ENCODE results near the gene ZBTB20.
"Not testable (repeated sequence)": the region's sequence is repeated elsewhere in the genome, so short reads cannot be mapped to it uniquely, and the experiment has no call there.

Gene ZBTB20

DNA sequence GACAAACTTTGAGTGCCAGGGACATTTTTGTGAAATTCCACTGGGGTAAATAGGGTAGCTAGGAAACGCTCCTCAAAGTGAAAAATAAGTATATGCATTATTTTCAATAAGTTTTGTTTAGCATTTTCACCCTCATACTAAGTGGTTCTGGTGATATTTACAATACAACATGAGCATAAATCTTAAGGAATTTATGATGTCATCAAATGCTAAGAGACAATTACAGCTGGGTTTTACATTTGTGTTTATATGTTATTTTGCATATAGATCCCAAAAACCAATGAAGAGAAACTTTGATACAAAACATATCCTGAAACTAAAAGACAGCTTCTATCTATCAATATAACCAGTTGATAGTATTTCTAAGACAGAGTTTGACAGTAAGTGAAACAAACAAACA is 323.1 kb downstream of the ZBTB20 start:
- no peak for DNase-seq

DNA sequence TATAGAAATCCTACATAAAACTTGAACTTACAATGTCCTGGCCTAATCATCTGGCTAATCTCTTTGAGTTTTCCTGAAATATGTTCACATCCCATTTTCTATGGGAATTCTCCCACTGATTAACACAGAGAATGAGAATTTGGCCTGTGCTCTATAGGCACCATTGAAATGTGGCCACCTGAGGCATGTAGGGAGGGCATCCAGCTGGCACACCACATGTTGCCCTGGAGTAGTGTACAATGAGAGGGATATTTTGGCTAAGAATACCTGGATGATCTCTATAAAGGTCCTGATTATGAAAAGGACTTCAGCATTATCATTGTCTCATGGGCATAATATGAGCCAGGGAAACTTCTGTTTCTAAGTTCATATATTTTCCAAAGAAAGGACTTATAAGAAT is 324.0 kb downstream of the ZBTB20 start:
- no peak for DNase-seq

DNA sequence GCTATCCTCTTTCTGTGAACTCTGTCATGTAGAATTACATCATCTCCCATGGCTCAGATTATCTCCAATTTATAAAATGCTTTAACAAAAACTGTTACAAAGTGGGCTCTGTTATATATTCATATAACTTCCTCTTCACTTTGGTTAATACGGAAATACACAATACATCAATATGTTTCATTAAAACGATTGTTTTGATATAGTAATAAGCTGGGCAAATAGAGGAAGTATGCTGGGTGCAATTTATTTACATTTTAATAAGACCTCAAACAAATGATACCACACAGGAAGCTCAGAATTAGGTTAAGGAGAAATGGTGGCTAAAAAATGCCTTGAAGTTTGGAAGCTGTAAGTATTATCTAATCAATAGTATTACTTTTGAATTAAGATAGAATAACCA is 331.0 kb downstream of the ZBTB20 start:
- no peak for DNase-seq

DNA sequence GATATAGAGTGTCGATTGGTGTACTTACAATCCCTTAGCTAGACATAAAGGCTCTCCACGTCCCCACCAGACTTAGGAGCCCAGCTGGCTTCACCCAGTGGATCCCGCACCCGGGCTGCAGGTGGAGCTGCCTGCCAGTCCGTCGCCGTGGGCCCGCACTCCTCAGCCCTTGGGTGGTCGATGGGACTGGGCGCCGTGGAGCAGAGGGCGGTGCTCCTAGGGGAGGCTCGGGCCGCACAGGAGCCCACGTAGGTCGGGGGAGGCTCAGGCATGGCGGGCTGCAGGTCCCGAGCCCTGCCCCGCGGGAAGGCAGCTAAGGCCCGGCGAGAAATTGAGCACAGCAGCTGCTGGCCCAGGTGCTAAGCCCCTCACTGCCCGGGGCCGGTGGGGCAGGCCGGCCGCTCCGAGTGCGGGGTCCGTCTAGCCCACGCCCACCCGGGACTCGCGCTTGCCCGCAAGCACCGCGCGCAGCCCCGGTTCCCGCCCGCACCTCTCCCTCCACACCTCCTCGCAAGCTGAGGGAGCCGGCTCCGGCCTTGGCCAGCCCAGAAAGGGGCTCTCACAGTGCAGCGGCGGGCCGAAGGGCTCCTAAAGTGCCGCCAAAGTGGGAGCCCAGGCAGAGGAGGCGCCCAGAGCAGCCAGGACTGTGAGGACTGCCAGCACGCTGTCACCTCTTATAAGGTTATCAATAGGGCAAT is 334.4 kb downstream of the ZBTB20 start:
- DNase-seq = not testable (repeated sequence)

DNA sequence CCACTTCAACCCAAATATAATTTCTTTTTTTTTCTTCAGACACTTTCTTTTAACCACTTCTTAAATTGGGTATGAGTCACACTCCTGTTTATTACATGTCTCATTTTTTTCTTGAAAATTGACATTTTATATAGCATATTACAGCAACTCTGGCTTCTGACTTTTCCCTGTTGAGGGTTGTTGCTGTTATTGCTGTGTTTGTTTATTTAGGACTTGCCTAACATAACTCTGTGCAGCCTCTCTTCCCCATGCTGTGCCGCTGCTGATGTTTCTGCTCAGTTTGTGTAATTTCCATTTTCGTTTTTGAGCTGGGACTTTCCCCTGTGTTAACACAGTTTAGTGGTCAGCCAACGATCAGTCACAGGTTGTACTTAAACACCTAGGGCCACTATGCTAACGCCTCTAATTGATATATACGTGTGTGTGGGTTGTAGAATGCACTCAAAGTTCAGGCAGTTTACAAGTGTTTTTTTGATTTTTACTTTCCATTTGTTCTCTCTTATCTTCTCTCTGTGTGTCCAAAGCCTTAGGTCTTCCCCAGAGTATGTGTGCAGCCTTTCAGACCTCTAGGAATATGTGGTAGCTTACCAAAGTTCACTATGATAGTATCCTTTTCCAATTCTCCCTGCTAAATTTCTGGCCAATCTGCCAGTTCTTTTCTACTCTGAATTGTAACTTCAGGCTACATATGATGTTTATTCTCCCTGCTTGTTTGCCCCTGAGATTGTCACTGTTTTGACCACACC is 337.2 kb downstream of the ZBTB20 start:
- DNase-seq = peak; percentile 62

DNA sequence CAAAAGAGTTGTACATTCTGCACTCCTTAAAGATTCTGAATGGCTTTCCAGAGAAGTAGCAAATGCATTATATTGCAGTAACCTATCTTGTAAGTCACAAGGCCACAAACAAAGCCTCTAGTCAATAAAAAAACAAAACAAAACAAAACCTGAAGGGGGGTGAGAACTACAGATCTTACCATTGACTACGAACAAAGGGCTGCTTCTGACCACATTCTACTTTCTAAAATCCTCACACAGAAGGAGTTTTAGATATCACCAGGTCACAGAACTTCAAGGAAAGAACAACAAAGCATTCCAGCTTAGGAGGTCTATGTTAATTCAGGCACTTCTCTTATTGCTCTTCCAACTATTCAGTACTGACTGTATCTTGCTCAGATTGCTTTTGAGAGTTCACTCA is 343.0 kb downstream of the ZBTB20 start:
- DNase-seq = no peak

DNA sequence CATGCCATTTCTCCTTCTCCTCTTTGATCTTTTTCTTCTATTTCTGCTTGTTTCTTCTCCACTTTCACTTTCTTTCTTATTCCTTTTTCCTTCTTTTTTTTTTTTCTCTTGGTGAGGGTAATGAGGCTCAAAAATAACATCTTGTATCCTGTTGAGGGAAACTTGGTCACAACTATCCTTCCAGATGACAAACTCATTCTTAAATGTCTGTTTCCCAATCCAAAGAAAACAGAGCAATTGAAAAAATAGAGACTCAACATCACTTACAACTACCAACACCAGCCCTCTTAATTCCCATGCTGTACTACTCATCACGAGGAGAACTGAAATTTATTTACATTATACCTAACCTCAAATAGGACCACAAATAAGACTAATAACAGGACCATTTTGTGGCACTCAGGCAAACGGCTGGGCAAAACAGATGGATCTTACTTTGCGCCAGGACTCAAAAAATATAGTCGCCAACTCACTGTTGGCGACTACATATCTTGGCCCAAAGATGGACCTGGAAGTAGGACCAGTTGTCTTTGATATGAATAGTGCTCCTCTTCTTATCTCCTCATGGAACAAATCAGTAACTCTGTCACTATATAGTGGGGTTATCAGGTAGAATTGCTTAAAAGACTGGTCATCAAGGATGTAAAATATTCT is 343.9 kb downstream of the ZBTB20 start:
- no peak for DNase-seq

DNA sequence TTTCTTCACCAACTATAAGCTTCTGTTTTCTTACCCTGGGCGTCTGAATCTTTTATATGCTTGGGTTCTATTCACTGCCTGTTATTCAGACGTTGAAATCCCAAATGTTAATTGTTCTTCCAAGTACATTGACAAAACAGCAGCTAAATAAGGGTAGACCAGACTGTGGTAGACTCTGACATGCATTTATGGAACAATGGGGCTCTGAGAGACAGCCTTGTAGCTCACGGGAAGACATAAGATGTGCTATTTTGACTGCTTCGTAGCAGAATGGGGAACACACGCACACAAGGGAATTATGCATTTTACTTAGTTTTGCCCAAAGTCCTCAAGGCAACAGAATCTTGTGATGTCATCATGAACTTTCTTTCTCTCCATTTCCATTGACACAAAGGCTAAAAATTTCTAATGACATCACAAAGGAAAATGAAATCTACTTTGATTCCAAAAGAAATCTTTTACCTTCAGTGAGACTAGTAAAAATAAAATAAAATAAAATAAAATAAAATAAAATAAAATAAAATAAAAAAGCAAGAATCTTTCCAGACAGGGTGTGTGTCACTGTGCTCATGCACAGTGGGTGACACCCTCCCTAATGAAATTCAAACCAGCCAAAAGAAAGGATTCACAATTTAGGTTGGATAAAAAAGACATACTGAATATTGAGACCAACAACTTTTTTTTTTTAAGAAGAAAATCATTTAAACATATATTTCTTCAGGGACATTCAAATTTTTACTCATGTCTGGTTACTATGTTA is 346.6 kb downstream of the ZBTB20 start:
- no peak for DNase-seq

DNA sequence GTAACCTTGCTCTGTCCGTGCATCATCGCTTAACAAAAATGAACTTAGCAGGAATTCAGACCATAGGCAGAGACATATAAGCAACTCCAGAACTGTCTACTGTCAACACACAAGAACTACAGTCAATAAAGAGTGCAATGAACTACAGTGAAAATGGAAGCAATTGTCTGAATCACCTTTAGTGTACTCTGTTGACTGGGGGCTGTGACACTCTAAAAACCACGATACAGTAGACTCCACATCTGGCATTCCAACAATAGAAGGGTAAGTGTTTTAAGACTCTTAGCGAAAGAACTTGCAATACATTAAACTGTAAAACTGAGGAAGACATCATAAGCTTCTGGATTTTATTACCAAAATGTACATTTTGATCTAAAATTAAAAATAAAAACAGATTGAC is 347.3 kb downstream of the ZBTB20 start:
- DNase-seq = no peak

DNA sequence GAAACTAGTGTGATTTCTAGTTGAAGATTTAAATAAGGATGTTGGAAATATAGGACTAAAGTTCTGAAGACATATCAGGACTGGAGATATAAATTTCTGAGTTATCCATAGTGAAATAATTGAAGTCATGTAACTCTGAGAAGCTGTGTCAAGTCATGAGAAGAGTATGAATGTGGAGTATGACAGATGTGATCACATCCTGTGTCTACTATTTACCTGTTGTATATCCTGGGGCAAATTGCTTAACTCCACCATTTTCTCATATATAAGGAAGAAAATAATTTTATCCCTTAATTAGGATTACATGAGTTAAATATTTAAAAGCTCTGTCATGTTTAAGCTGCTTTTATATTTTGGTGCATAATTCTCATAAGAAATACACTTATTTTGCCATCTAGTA is 350.3 kb downstream of the ZBTB20 start:
- no peak for DNase-seq

DNA sequence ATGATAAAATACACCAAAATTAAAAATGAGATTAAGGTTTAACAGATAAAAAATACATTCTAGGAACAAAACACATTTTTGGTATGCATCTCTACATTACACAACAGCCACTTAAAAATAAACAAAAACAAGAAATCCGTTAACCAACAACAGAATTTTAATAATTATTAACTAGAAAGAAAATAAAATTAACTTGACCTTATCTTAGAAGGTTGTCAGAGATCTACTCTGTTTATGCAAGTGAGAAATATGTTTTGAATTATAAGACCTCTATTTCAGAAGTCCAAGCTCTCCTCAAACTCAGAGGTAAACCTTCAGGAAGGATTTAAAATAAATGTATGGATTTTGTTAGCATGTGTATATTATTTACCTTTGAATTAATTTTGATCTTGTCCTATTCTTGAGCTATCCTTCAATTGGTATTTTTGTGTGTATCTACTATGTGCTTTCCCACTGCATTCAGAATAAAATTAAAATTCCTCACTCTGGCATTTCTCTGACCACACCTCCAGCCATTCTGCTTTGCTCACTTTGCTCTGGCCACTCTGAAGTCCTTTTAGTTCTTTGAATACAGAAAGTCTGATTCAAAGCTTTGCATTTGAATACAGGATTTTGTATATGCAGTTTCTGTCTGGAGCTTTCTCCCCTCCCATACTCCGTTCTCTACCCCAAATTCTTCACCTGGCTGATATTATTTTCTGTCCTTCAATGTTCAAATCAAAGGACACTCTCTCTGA is 352.0 kb downstream of the ZBTB20 start:
- DNase-seq = no peak

DNA sequence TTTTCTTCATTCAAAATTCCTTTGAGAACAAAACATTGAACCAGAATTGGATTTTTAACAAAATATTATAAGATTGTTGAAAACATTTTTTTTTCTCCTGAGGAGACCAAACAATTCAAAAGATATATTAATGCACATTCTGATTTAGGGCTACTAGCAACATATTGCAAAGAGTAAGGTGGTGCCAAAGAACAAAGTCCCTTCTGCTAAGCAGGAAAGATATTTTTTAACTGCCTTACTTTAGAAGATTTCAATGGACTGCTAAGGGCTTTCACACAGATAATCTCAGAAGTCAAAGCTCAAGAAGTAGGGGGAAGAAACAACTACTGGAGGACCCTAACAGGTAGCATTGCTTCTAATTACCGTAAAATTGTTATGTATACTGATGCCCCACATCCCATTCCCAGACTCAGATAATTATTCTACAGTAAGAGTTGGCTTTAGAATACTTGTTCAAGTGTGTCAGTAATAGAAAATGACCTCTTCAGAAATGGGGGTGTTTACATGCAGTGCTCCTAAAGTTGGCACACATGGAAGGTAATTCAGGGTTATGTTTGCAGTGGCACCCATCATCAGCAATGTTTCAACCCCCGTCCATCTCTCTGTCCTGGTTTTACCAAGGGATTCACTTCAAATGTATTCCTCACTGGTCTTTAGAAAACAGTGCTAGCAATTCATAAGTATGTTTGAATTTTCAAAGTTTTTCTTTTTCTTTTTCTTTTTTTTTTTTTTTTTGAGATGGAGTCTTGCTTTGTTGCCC is 354.7 kb downstream of the ZBTB20 start:
- DNase-seq = no peak

DNA sequence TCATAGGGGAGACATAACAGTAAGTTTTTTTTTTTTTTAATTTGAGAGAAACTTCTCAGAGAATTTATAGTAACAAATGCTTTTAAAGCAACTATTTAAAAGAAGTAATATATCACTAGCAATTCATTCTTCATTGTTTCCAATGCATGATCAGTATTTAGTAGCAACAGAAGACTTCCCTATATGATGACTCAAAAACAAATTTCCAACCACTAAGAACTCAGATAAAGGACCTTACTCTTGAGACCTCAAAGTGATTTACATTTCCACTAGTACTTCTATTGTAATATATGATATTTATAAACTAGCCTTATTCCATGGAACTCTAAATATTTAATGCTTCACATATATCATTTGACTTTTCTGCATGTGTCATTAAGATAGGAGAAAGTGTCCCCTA is 356.3 kb downstream of the ZBTB20 start:
- DNase-seq = no peak

DNA sequence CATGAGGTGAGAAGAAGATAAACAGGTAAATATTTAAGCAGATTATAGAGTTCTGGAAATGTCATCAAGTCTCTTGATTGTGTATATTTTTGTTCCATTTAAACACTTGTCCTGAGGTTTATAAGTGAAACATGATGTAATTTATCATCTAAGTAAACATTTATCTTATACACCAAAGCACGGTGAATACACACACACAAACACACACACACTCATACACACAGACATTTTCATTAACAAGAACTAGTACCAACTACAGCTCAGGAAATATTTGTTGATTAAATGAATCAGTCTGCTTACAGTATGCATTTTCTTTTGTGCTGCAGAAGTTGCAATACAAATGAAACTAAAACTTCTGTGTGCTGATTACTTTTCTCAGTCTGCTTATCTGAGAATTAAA is 357.3 kb downstream of the ZBTB20 start:
- DNase-seq = no peak

DNA sequence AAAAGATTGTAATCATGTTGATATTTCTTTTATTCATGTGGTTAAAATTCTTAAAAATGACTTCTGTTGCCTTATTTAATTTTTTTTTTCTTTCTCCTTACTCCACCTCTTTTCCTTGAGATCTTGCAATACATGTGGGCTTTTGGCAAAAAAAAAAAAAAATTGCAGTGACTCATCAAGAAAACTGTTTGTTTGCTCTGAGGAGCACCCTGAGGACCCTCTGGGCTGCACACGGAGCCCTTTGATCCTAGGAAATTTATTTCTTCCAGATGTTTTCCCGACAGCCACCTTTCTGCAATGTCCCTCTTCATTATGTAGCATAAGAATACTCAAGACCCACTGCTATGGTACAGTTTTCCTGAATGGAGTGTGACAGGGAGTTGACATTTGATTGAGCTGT is 371.7 kb downstream of the ZBTB20 start:
- no peak for DNase-seq

DNA sequence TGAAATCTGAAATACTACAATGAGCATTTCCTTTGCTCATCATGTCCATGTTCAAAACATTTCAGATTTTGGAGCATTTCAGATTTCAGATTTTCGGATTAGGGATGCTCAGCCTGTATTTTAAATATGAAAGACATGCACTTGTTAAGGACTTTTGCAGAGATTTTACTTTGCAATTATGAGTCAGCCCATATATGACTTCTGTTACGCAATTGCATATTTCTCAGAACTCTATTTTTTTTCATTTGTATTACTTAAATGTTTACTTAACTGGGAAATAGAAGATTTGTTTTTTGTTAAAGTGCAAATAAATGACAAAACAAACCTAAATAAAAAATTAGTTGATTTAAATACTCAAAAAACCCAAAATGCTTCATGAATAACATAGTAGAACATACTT is 376.2 kb downstream of the ZBTB20 start:
- no peak for DNase-seq

DNA sequence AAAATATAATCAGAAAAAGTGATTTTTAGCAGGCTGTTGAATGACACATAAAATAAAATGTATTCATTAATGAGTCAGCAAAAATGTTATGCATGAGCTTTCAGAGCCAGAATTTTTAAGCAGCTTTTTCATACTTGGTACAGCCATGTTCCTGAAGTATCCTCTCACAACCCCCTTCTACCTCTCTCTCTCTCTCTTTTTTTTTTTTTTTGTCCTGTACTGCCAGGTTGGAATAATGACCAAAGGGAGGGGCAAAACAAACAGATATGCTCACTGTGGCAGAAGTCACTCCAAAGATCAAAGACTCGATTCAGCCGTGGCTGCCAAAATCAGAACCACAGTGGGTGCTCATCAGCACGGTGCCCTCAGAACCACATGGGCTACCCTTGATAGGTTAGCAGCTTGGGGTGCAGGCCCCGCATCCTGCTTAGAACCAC is 383.0 kb downstream of the ZBTB20 start:
- DNase-seq = no peak

DNA sequence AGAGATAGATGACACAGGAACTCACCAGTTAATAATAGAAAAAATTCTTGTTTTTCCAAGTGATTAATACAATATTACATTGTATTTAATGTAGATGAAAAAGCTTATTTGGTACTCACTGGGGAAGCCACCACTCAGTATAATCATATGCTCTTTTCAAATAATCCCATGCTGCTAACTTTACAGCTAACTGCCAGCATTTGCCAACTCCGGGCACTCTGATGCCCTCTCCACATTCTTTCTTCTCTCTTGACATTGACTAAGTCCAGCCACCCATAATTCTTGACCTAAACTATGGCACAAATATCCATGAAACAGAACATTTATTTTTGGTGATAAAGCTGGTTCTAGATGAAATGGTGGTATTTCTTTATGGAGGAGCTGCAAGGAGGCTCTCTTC is 384.9 kb downstream of the ZBTB20 start:
- no peak for DNase-seq

DNA sequence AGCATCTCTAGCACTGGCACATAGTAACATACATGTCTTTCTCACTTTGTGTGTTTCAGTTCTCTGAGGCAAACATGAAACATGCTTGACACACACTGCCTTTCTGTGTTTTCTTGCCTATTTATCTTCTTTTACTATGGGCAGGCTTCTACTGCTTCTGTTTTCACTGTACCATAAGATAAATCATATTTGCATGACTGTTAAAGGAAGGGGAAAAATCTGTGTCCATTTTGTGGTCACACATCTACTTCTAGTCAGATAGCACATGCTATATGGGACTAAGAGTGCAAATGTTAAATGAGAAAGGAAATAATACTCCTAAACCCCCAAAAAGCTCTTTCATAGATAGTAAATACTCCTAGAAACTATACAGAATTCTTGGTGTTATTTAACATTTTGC is 386.4 kb downstream of the ZBTB20 start:
- DNase-seq = no peak

DNA sequence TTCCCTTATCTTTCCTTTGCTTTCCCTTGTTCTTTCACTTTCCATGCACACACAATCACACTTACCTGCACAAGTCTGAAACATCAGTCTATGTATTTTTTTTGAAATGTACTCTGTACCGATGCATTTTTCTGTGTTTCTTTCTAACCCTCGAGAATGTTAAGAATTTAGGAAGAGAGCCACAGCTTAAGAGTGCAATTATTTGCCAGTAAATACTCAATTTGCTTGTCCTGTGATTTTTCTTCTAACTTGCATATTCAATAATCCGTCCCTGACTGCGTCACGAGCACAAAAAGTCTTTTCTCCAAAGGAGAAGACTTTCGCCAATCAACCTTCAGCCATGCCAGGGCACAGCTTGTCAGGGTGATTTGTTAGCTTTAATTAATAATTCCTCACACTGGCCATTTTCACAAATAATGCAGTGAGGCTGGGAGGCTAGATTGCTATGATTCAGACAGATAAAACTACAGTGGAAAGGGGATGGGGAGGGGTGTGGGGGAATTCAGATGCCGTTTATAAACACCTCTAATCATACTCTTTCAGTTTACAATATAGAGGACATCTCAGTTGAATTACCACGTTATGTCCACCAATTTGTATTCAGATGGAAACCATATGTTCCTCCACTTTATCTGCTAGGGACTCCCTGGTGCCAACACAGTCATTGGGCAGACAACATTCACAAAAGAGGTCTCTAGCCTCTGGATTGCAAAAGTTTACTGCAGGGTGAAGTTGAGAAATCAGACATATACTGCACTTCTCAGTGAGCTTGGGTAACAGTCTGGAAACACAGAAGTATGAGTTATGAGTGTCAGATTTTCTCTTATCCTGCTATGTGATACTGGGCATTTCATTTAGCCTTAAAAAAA is 388.0 kb downstream of the ZBTB20 start:
- no peak for DNase-seq

Measured in CD4-positive, alpha-beta T cell treated with Interleukin-4 for 4 hours (primary cell).